ENCODE measurements around the gene TSPAN32.
"Not testable (repeated sequence)": the region's sequence is repeated elsewhere in the genome, so short reads cannot be mapped to it uniquely, and the experiment has no call there.

Gene TSPAN32

GRCh38 chr11:2346586-2347307, 44.9 kb downstream of the TSPAN32 start:
- DNase-seq = no peak

- DNase-seq = no peak
Measured at GRCh38 chr11:2347308-2347830, 45.6 kb downstream of the TSPAN32 start.

GRCh38 chr11:2348986-2349385, 47.2 kb downstream of the TSPAN32 start:
- DNase-seq = no peak

- no peak for DNase-seq
Measured at GRCh38 chr11:2351701-2352100, 49.9 kb downstream of the TSPAN32 start.

- DNase-seq = no peak
Measured at GRCh38 chr11:2352420-2352819, 50.6 kb downstream of the TSPAN32 start.

- DNase-seq = no peak
Measured at GRCh38 chr11:2355000-2355644, 53.3 kb downstream of the TSPAN32 start.

- no peak for DNase-seq
Measured at GRCh38 chr11:2357246-2357645, 55.4 kb downstream of the TSPAN32 start.

- not testable (repeated sequence) for DNase-seq
Measured at GRCh38 chr11:2357651-2358050, 55.8 kb downstream of the TSPAN32 start.

GRCh38 chr11:2358754-2359442, 57.1 kb downstream of the TSPAN32 start:
- DNase-seq = no peak

- DNase-seq = no peak
Measured at GRCh38 chr11:2359557-2359956, 57.7 kb downstream of the TSPAN32 start.

- no peak for DNase-seq
Measured at GRCh38 chr11:2360081-2360642, 58.3 kb downstream of the TSPAN32 start.

- DNase-seq = no peak
Measured at GRCh38 chr11:2361565-2361964, 59.8 kb downstream of the TSPAN32 start.

GRCh38 chr11:2362414-2362813, 60.6 kb downstream of the TSPAN32 start:
- no peak for DNase-seq

- no peak for DNase-seq
Measured at GRCh38 chr11:2363130-2363529, 61.3 kb downstream of the TSPAN32 start.

- DNase-seq = no peak
Measured at GRCh38 chr11:2363577-2364370, 62.0 kb downstream of the TSPAN32 start.

- DNase-seq = not testable (repeated sequence)
Measured at GRCh38 chr11:2364386-2364785, 62.6 kb downstream of the TSPAN32 start.

GRCh38 chr11:2365571-2366210, 63.9 kb downstream of the TSPAN32 start:
- DNase-seq = no peak

GRCh38 chr11:2366276-2366675, 64.5 kb downstream of the TSPAN32 start:
- no peak for DNase-seq

- no peak for DNase-seq
Measured at GRCh38 chr11:2366733-2367132, 64.9 kb downstream of the TSPAN32 start.

GRCh38 chr11:2367266-2368160, 65.7 kb downstream of the TSPAN32 start:
- no peak for DNase-seq

All from NCI-H1436 (cell line).